Measurements from ENCODE around the gene KCNJ5. TPM values are rescaled to one million over a fixed set of nuclear protein-coding genes. Genes with fewer than 3 reads are reported as not detected.

KCNJ5 gene
- total and polyA plus RNA-seq, 2 experiments from 2014 or later, result not detected

DNA sequence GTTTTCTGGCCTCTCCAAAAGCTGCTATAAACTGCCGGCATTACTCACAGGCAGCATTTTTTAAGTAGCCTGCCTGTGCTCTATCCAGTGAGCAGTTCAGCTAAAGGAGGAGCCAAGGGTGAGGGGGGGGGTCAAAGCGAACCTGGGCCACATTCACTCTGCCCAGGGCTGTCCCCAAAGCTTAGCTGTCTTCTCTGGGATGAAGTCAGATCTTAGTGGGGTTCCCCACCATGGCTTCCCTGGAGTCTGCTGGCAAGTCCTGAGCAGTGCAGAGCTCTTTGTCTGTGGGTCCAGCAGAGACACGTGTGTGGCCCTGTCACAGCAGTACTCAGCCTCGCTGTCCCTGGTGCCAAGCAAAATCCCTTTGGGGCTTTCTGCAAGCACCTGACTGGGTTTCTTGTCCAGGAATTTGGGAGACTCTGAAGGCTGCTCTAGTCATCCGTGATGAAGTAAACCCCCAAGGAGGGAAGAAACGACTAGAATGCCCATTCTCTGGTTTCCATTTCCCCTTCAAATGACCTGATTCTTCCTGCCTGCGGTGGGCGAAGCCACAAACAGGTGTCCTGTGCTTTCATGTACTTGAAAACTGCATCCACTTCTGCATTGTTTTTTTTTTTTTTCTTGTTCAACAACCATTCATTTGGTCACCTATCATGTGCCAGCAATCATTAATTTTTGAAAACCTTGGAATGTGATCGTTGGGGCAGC, 2.6 kb downstream of the KCNJ5 start (continued):
- TF ChIP-seq, protein P1, sequence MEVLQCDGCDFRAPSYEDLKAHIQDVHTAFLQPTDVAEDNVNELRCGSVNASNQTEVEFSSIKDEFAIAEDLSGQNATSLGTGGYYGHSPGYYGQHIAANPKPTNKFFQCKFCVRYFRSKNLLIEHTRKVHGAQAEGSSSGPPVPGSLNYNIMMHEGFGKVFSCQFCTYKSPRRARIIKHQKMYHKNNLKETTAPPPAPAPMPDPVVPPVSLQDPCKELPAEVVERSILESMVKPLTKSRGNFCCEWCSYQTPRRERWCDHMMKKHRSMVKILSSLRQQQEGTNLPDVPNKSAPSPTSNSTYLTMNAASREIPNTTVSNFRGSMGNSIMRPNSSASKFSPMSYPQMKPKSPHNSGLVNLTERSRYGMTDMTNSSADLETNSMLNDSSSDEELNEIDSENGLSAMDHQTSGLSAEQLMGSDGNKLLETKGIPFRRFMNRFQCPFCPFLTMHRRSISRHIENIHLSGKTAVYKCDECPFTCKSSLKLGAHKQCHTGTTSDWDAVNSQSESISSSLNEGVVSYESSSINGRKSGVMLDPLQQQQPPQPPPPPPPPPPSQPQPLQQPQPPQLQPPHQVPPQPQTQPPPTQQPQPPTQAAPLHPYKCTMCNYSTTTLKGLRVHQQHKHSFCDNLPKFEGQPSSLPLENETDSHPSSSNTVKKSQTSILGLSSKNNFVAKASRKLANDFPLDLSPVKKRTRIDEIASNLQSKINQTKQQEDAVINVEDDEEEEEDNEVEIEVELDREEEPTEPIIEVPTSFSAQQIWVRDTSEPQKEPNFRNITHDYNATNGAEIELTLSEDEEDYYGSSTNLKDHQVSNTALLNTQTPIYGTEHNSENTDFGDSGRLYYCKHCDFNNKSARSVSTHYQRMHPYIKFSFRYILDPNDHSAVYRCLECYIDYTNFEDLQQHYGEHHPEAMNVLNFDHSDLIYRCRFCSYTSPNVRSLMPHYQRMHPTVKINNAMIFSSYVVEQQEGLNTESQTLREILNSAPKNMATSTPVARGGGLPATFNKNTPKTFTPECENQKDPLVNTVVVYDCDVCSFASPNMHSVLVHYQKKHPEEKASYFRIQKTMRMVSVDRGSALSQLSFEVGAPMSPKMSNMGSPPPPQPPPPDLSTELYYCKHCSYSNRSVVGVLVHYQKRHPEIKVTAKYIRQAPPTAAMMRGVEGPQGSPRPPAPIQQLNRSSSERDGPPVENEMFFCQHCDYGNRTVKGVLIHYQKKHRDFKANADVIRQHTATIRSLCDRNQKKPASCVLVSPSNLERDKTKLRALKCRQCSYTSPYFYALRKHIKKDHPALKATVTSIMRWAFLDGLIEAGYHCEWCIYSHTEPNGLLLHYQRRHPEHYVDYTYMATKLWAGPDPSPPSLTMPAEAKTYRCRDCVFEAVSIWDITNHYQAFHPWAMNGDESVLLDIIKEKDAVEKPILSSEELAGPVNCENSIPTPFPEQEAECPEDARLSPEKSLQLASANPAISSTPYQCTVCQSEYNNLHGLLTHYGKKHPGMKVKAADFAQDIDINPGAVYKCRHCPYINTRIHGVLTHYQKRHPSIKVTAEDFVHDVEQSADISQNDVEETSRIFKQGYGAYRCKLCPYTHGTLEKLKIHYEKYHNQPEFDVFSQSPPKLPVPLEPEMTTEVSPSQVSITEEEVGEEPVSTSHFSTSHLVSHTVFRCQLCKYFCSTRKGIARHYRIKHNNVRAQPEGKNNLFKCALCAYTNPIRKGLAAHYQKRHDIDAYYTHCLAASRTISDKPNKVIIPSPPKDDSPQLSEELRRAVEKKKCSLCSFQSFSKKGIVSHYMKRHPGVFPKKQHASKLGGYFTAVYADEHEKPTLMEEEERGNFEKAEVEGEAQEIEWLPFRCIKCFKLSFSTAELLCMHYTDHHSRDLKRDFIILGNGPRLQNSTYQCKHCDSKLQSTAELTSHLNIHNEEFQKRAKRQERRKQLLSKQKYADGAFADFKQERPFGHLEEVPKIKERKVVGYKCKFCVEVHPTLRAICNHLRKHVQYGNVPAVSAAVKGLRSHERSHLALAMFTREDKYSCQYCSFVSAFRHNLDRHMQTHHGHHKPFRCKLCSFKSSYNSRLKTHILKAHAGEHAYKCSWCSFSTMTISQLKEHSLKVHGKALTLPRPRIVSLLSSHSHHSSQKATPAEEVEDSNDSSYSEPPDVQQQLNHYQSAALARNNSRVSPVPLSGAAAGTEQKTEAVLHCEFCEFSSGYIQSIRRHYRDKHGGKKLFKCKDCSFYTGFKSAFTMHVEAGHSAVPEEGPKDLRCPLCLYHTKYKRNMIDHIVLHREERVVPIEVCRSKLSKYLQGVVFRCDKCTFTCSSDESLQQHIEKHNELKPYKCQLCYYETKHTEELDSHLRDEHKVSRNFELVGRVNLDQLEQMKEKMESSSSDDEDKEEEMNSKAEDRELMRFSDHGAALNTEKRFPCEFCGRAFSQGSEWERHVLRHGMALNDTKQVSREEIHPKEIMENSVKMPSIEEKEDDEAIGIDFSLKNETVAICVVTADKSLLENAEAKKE (CRISPR knock-in tag; IDR thresholded peaks at IDR 0.05), result no peak
- TF ChIP-seq NANOG (IDR thresholded peaks at IDR 0.05; ENCODE audit: borderline replicate concordance) (no peak), ZNF331 (CRISPR knock-in tag; IDR thresholded peaks at IDR 0.05; ENCODE audit: low read depth) (no peak)

DNA sequence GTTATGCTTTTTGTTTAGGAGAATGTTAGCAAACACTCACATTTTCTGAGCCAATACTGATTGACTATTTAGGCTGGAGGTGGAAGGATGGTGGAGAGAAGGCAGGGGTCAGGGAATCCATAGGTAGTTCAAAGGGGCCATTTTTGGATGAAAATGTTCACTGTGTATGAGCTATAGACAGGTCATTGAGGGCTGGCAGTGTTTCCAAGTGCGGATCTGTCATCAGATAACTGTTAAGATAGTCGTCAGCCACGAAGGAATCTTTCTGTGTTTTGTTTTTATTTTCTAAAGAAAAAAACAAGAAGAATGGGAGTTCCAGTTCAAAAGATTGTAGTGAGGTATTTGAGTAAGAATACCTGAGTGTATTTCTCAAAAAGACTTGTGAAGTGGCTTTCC, 3.1 kb downstream of the KCNJ5 start:
- H3K9me2 ChIP-seq (ENCODE audit: insufficient read depth), result no peaks in the 10 kb centered on the region
- peaks cover 3% of the 10 kb centered on the region; the same call in 1 of the 2 replicates for H3F3A ChIP-seq (replicated peaks; ENCODE audit: low read depth)
- ATAC-seq, result no peak
- H4K20me1 ChIP-seq (replicated peaks; ENCODE audit: insufficient read depth), result peaks cover 15% of the 10 kb centered on the region; the same call in 1 of the 2 replicates
- H3K27ac ChIP-seq (ENCODE audit: low read depth), result no peak overlapping the region
- Mint-ChIP-seq H3K27ac (no peak overlapping the region), H3K9me3 (no peaks in the 10 kb centered on the region; the same call in 1 of the 3 replicates), H3K27me3 (ENCODE audit: insufficient read depth, low read depth, poor library complexity) (peaks cover 55% of the 10 kb centered on the region), H3K4me3 (no peak overlapping the region), H3K36me3 (ENCODE audit: low read depth) (no peaks in the 10 kb centered on the region; the same call in 2 of the 3 replicates), H3K4me1 (peaks cover 27% of the 10 kb centered on the region)
- H3K4me2 ChIP-seq, result no peak overlapping the region
- H2AFZ ChIP-seq, result no peak overlapping the region
- no peaks in the 10 kb centered on the region for H3K79me2 ChIP-seq (replicated peaks; ENCODE audit: insufficient read depth)
- H3K27me3 ChIP-seq (ENCODE audit: insufficient read depth), result peaks cover 89% of the 10 kb centered on the region
- no peaks in the 10 kb centered on the region for H3K36me3 ChIP-seq (ENCODE audit: insufficient read depth)
- H3K4me1 ChIP-seq (ENCODE audit: insufficient read depth), result peaks cover 23% of the 10 kb centered on the region
- H3K4me3 ChIP-seq, result no peak overlapping the region
- DNase-seq (ENCODE audit: low spot score), result no peak
- no peak for TF ChIP-seq NANOG (IDR thresholded peaks at IDR 0.05; ENCODE audit: borderline replicate concordance)
- no peak for TF ChIP-seq JUNB (IDR thresholded peaks at IDR 0.05; ENCODE audit: unreplicated experiment)
- no peak for TF ChIP-seq ZNF331 (CRISPR knock-in tag; IDR thresholded peaks at IDR 0.05; ENCODE audit: low read depth)
- no peak for TF ChIP-seq ZNF114 (CRISPR knock-in tag; IDR thresholded peaks at IDR 0.05)
- no peak for TF ChIP-seq POLR2AphosphoS5 (IDR thresholded peaks at IDR 0.05; ENCODE audit: low read depth)
- TF ChIP-seq, protein P1 (CRISPR knock-in tag; IDR thresholded peaks at IDR 0.05), result no peak
- TF ChIP-seq EZH2phosphoT487 (IDR thresholded peaks at IDR 0.05; ENCODE audit: unreplicated experiment), result no peak
- TF ChIP-seq EZH2 (IDR thresholded peaks at IDR 0.05; ENCODE audit: low read depth, unreplicated experiment), result no peak

Data from GM23338 (cell line).